VCaP (cell line): ENCODE measurements around the gene PPP1R2B.

ENCODE experiments used
- H3K27ac ChIP-seq: fragments of 450-650 bp; 2 replicates; pipeline ENCODE4 v1.5.1; 2017
- TF ChIP-seq, protein P1 (sequence below): fragments of 450-650 bp; conservative IDR thresholded peaks from 2 replicates; pipeline ENCODE4 v1.5.1; 2017; ENCODE audit warnings: mild to moderate bottlenecking, moderate library complexity

Gene PPP1R2B

GRCh38 chr5:156879665-156880285, 29.7 kb downstream of the PPP1R2B start:
- TF ChIP-seq, protein P1, sequence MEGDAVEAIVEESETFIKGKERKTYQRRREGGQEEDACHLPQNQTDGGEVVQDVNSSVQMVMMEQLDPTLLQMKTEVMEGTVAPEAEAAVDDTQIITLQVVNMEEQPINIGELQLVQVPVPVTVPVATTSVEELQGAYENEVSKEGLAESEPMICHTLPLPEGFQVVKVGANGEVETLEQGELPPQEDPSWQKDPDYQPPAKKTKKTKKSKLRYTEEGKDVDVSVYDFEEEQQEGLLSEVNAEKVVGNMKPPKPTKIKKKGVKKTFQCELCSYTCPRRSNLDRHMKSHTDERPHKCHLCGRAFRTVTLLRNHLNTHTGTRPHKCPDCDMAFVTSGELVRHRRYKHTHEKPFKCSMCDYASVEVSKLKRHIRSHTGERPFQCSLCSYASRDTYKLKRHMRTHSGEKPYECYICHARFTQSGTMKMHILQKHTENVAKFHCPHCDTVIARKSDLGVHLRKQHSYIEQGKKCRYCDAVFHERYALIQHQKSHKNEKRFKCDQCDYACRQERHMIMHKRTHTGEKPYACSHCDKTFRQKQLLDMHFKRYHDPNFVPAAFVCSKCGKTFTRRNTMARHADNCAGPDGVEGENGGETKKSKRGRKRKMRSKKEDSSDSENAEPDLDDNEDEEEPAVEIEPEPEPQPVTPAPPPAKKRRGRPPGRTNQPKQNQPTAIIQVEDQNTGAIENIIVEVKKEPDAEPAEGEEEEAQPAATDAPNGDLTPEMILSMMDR, result no peak
- H3K27ac ChIP-seq, result peak overlapping the region; percentile 10; the same call in 1 of the 2 replicates

GRCh38 chr5:156883316-156883875, 33.3 kb downstream of the PPP1R2B start:
- H3K27ac ChIP-seq, result no peak overlapping the region
- TF ChIP-seq, protein P1, result no peak

DNA sequence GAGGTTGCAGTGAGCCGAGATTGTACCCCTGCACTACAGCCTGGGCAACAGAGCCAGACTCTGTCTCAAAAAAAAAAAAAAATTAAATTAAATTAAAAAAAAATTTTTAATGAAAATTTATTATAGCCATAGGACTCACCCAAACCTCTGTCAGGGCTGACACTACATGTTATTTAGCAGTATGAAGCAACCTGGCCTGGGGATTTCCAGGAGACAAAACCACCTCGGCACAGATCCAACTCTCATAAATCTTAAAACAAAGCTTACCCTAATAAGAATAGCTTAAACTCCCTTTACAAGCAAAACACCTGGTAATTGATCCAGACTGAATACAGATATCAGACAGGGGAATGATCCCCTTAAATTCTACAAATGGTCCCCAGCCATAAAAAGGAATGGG, 38.4 kb downstream of the PPP1R2B start:
- H3K27ac ChIP-seq, result peak overlapping the region; percentile 37
- TF ChIP-seq, protein P1, result no peak

DNA sequence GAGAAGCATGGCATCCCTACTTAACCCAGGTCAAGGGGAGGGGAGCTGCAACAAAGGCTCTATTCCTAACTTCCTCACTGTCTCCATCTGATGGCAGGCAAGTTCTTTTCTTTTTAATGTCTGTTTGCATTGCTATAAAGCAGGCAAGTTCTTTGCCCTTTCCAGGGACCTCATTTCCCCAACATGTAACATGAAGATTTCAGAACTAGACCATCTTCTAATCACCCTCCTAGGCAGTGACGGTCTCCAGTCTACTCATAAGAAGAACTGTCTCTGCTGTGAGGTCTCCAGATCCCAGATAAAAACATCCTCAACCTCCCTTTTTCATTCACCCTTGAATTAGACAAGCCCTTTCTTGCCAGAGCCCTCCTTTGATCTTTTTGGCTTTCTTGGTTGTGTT, 42.1 kb downstream of the PPP1R2B start:
- TF ChIP-seq, protein P1, result peak; percentile 34

GRCh38 chr5:156892864-156893263, 42.8 kb downstream of the PPP1R2B start:
- no peak overlapping the region for H3K27ac ChIP-seq
- TF ChIP-seq, protein P1, result no peak

More for the DNA sequence above, 42.1 kb downstream of the PPP1R2B start:
- H3K27ac ChIP-seq, result no peak overlapping the region

- H3K27ac ChIP-seq, result no peak overlapping the region
- TF ChIP-seq, protein P1, result no peak
These were observed 43.4 kb downstream of the PPP1R2B start for GRCh38 chr5:156893517-156893916.

DNA sequence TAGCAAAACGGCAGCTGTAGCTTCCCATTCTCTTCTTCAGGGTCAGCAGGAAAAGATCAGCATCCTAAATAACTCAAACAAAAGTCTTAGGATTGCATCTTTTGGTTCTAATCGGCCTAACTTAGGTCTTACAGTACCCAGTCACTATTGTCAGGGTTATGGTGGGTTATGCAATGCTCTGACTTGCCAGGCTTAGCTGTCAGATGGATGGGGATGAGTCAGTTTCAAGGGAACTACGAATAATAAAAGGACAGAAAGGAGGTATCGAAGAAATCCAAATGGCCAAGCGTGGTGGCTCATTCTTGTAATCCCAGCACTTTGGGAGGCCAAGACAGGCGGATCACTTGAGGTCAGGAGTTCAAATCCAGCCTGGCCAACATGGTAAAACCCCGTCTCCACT, 46.5 kb downstream of the PPP1R2B start:
- no peak overlapping the region for H3K27ac ChIP-seq
- TF ChIP-seq, protein P1, result no peak
